ENCODE measurements around the gene FAM168A.

DNA sequence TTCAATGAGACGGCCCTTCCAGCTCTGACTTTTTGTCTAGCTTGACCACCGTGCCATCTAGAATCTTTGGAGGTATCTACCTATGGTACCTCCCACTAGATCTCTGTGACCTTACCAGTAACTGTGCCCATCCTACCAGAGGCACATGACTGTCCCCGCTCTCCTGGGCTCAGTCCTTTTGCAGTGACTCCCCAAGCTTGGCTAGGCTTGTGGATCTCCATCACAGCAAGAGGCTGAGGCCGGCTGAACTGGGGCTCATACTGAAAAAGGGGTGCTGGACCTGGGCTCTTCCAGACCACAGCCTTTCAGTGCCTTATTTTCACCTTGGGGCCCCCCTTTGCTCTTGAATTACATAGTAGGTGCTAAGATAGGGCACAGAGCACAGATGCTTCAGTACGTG lies 194.4 kb downstream of the FAM168A start:
- no peak for TF ChIP-seq CTCF (IDR thresholded peaks at IDR 0.05; ENCODE audit: low read depth, low read length)
- TF ChIP-seq EZH2phosphoT487 (IDR thresholded peaks at IDR 0.05; ENCODE audit: low read depth) = no peak

All from OCI-LY3 (cell line).